Activated naive CD8-positive, alpha-beta T cell treated with anti-CD3 and anti-CD28 coated beads, Interleukin-2, amount 10 ng/mL, durations not matched to agents 7 days and 5 days (primary cell): Measurements from ENCODE around the gene UBE3B. TPM values are rescaled to one million over a fixed set of nuclear protein-coding genes. Genes with fewer than 3 reads are reported as not detected.

Source experiments
- ATAC-seq: fragments of 150-1000 bp; cut with Tn5 transposase; one replicate; pipeline ENCODE4 v1.10.0; 2021; ENCODE audit warnings: low read depth, moderate library complexity
- POLR2A ChIA-PET: fragments of 350-600 bp; sonication (Branson Sonifier 250); formaldehyde crosslinking; loops from one replicate; lab custom pipeline; 2021; ENCODE audit warnings: antibody characterized with exemption; lab: Charles Lee
- DNase-seq: peaks from one replicate; pipeline ENCODE4 v3.0.0; 2021
- H3K27ac Mint-ChIP-seq: one replicate; pipeline ENCODE4 v1.8.0; 2022; ENCODE audit warnings: mild to moderate bottlenecking, mixed read lengths
- H3K27me3 Mint-ChIP-seq: one replicate; pipeline ENCODE4 v1.8.0; 2022; ENCODE audit warnings: mild to moderate bottlenecking, moderate library complexity, mixed read lengths
- H3K36me3 Mint-ChIP-seq: one replicate; pipeline ENCODE4 v1.8.0; 2021; ENCODE audit warnings: mild to moderate bottlenecking, mixed read lengths
- H3K4me1 Mint-ChIP-seq: one replicate; pipeline ENCODE4 v1.8.0; 2021; ENCODE audit warnings: mixed read lengths
- H3K4me3 Mint-ChIP-seq: one replicate; pipeline ENCODE4 v1.8.0; 2022; ENCODE audit warnings: mild to moderate bottlenecking, moderate library complexity, mixed read lengths
- H3K9me3 Mint-ChIP-seq: one replicate; pipeline ENCODE4 v1.8.0; 2021; ENCODE audit warnings: mixed read lengths
- total RNA-seq, 2 experiments: library from RNA; stranded (reverse); gene quantifications; one replicate each; pipeline ENCODE4 v1.2.3, GENCODE V29; 2021

Gene UBE3B
- total RNA-seq, 2 experiments from 2014 or later = 40.0 to 41.7 TPM

DNA sequence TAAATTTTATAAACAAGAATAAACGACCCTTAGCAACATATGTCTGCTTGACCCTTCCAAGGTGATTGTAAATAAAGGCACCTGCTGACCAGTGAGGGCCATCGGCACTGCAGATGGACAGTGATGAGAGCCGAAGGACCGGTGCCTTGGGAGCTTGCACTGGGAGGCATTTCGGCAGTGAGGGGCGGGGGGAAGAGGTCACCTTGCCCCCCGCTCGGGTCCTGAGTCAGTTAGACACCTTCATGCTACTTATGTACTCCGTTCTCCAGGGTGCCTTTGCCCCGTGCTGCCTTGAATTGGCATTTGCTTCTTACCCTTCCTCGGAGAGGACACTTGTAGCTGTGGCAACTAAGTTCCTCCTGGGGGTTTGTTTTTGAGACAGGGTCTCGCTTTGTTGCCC is 72.8 kb downstream of the UBE3B start:
- peaks cover 3% of the 10 kb centered on the region for H3K4me1 Mint-ChIP-seq
- no peaks in the 10 kb centered on the region for H3K9me3 Mint-ChIP-seq
- no peak for ATAC-seq

DNA sequence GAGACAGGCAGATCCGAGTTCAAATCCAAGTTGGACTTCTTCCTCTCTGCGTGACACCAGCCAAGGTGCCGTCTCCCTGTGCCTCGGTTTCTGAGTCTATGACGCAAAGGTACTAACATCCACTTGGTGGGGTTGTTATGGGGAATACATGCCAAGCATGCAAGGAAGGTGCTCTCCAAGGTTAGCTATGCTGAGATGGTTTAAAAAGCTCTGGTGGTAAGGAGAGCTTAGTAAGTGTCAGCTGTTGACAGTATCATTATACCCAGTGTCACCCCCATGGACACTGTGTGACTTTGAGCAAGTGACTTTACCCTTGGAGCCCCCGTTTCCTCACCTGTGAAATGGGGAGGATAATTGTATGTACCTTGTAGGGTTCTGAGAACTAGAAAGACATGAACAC is 73.7 kb downstream of the UBE3B start:
- peaks cover 27% of the 10 kb centered on the region for H3K27me3 Mint-ChIP-seq
- POLR2A ChIA-PET = no interaction called here
- no peaks in the 10 kb centered on the region for H3K9me3 Mint-ChIP-seq

More for the DNA sequence above, 72.8 kb downstream of the UBE3B start:
- POLR2A ChIA-PET = no interaction called here
- Mint-ChIP-seq H3K27ac (no peak overlapping the region), H3K4me3 (no peak overlapping the region), H3K27me3 (peaks cover 27% of the 10 kb centered on the region), H3K36me3 (no peaks in the 10 kb centered on the region)
- DNase-seq = no peak

DNA sequence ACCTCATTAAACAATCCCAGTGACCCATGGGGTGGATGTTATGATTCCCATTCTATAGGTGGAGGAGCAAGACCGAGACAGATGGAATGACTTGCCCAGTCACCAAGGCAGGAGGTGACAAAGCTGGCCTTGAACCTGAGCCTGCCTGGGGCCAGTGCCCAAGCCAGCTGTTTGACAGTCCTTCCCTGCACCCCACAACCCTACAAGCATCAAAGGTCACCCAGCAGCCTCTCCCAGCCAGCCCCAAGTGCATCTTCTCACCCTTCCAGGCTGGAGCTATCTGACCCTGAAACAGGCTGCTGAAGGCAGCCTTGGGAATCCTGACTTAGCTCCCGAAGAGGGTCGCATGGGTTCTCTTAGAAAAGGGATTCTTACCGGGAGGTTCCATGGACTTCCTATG is 75.5 kb downstream of the UBE3B start:
- POLR2A ChIA-PET = no interaction called here
- H3K27ac Mint-ChIP-seq = no peak overlapping the region
- no peaks in the 10 kb centered on the region for H3K9me3 Mint-ChIP-seq

More for the DNA sequence above, 73.7 kb downstream of the UBE3B start:
- Mint-ChIP-seq H3K4me3 (no peak overlapping the region), H3K27ac (no peak overlapping the region), H3K4me1 (peaks cover 1% of the 10 kb centered on the region), H3K36me3 (no peaks in the 10 kb centered on the region)
- DNase-seq (no peak), ATAC-seq (no peak)

DNA sequence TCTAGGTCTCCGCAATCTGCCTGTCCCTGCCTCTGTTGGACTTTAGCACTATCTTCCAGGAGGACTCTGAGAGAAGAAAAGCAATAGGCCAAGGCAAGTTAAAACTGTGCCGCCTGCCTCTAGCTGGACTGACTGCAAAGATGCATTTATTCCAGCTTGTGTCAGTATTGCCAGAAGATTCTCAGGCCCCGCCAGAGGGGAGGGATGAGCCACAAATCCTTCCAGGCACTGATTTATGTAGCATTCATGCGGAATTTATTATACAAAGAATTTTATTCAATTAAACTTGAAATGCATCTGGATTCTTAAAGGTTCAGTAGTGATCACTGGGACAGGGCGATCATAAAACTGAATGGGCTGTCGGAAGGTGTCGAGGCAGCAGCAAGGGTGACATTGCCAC is 76.0 kb downstream of the UBE3B start:
- Mint-ChIP-seq H3K27me3 (peaks cover 18% of the 10 kb centered on the region), H3K4me3 (no peak overlapping the region), H3K9me3 (no peaks in the 10 kb centered on the region), H3K4me1 (peaks cover 1% of the 10 kb centered on the region), H3K36me3 (no peaks in the 10 kb centered on the region), H3K27ac (no peak overlapping the region)
- no peak for ATAC-seq
- DNase-seq = no peak
- POLR2A ChIA-PET = no interaction called here

More for the DNA sequence above, 75.5 kb downstream of the UBE3B start:
- Mint-ChIP-seq H3K27me3 (peaks cover 22% of the 10 kb centered on the region), H3K4me1 (peaks cover 1% of the 10 kb centered on the region), H3K4me3 (no peak overlapping the region), H3K36me3 (no peaks in the 10 kb centered on the region)
- no peak for ATAC-seq
- no peak for DNase-seq

DNA sequence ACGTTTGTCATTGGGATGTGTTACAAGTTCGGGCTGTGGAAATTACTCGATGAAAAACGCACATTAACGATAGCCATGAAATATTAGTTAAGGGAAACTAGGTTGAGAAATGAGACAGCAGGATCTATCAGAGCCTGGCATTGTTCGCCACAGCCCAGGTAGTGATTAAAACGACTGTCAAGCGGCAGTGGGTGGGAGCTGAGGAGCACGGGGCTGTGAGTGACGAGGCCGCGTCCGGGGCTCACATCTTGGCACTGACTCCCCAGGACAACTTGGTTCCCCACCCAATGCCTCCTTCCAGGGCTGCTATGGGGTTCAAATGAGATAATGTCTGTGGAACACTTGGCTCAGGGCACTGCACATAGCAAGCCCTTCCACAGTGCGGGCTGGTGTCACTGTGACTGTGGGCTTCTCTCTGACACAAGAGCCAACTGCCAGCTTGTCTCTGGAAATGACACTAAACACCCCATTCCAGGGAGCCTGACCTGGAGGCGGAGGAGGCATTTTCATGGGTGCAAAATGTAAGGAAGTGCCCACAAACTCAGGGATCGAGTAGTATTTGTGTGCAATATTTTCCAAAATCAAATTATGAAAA is 76.6 kb downstream of the UBE3B start:
- no peaks in the 10 kb centered on the region for H3K9me3 Mint-ChIP-seq
- ATAC-seq = no peak
- no peak overlapping the region for H3K27ac Mint-ChIP-seq
- no peak overlapping the region for H3K4me3 Mint-ChIP-seq
- no peaks in the 10 kb centered on the region for H3K36me3 Mint-ChIP-seq
- peaks cover 13% of the 10 kb centered on the region for H3K27me3 Mint-ChIP-seq
- peaks cover 1% of the 10 kb centered on the region for H3K4me1 Mint-ChIP-seq
- DNase-seq = no peak
- POLR2A ChIA-PET = interaction anchor here (0.9 kb wide), 1 partner anchor 20 kb away, joined by 4 read pairs; the partner anchor contains the start of genes MMAB and MVK

DNA sequence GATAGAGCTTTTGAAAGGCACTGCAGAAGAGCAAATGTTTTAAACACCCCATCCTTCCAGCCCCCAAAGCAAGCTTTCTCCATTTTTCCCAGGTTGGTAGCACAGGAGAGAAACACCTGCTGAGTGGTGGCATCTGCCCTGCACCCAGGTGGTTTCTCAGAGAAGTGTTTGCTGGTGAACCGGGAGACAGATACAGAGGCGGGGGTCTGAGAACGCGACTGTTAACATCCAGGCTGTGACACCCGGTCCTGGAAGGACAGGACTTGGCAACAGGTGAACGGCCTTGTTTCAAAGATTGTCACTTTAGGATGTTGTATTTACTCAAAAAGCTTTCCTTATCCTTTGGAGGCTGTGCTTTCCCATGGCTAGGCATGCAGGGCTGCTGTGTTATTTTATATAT is 77.3 kb downstream of the UBE3B start:
- ATAC-seq = no peak
- no peaks in the 10 kb centered on the region for H3K9me3 Mint-ChIP-seq
- H3K4me1 Mint-ChIP-seq = peaks cover 1% of the 10 kb centered on the region
- H3K4me3 Mint-ChIP-seq = no peak overlapping the region
- H3K27ac Mint-ChIP-seq = no peak overlapping the region
- POLR2A ChIA-PET = interaction anchor here (0.9 kb wide), 1 partner anchor 19 kb away, joined by 4 read pairs; the partner anchor contains the start of genes MMAB and MVK
- DNase-seq = no peak
- no peaks in the 10 kb centered on the region for H3K36me3 Mint-ChIP-seq
- H3K27me3 Mint-ChIP-seq = peaks cover 9% of the 10 kb centered on the region

DNA sequence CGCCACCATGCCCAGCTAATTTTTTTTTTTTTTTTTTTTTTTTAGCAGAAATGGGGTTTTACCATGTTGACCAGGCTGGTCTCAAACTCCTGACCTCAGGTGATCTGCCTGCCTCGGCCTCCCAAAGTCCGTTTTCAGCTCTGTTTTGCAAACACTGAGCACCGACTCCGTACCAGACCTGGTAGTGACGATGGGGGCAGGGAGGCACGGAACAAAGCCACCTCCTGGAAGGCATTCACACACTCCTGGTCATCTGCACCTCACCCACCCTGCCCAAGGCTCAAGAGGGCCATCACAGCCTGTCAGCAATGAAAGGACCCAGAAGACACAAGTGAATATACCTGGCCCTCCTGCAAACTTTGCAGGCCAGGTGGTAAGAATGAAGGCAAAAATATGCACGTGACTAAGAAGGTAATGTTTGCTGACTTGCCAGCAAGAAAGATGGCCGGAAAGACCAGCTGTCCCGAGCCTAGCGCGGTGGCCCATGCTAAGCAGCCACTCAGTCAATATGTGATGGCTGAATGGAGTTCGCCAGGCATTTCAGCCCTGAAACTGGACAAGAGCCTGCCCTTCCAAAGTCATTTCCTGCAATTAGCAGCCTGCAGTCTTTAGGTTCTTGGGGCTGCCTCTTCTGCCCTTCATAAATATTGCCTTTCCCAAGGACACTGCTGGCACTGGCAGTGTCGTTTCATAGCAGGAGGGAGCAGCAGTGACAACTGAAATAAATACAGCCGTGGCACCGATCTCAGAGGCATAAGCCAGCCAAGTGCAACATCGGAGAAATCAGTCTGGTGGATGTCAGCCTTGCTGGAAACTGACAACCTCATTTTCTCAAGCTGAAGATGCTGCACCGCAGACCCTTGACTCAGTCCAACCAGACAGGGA is 78.2 kb downstream of the UBE3B start:
- POLR2A ChIA-PET = no interaction called here

DNA sequence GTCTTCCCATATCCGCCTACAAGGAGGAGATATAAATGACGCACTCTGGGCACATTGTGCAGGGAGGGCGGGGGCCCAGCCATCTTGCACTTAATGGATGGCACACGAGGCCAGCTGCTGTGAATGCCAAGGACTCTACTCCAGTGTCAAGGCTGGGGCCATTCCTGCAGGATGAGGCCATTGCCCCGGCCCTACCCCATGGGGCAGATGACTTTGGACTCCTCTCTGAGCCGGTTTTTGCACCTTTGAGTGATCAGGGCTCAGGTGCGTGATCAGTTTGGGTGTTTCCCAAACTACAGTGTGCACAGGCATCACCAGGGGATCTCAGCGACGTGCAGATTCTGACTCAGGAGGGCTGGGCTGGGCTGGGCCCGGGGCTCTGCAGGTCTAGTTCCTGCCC is 79.8 kb downstream of the UBE3B start:
- Mint-ChIP-seq H3K4me3 (no peak overlapping the region), H3K27ac (no peak overlapping the region), H3K9me3 (peaks cover 5% of the 10 kb centered on the region), H3K36me3 (peaks cover 7% of the 10 kb centered on the region), H3K4me1 (peaks cover 1% of the 10 kb centered on the region), H3K27me3 (peaks cover 3% of the 10 kb centered on the region)
- no peak for ATAC-seq
- DNase-seq = no peak
- POLR2A ChIA-PET = no interaction called here

More for the DNA sequence above, 78.2 kb downstream of the UBE3B start:
- Mint-ChIP-seq H3K4me3 (no peak overlapping the region), H3K9me3 (no peaks in the 10 kb centered on the region), H3K36me3 (no peaks in the 10 kb centered on the region), H3K27me3 (peaks cover 7% of the 10 kb centered on the region), H3K4me1 (peaks cover 1% of the 10 kb centered on the region), H3K27ac (no peak overlapping the region)
- ATAC-seq (no peak), DNase-seq (no peak)

DNA sequence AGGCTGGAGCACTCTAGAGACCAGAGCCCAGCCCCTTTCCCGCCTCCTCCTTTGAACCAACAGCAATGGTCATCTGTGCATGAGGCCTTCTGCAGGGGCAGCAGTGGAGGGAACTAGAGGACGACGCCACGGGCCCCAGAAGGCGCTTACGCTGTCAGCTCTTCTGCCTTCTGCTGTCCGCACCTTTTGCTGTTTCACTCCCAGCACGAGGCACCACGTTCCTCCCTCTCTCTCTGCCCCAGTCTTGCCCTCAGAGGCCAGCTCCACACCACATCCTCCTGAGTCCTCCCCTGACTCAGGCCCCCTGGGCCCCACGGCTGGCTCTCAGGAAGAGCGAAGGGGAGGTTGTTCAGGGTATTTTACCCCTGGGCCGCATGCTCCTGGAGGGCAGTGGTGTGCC is 80.4 kb downstream of the UBE3B start:
- POLR2A ChIA-PET = no interaction called here
- peak overlapping the region; percentile 24 for H3K27ac Mint-ChIP-seq
- no peak overlapping the region for H3K4me3 Mint-ChIP-seq

DNA sequence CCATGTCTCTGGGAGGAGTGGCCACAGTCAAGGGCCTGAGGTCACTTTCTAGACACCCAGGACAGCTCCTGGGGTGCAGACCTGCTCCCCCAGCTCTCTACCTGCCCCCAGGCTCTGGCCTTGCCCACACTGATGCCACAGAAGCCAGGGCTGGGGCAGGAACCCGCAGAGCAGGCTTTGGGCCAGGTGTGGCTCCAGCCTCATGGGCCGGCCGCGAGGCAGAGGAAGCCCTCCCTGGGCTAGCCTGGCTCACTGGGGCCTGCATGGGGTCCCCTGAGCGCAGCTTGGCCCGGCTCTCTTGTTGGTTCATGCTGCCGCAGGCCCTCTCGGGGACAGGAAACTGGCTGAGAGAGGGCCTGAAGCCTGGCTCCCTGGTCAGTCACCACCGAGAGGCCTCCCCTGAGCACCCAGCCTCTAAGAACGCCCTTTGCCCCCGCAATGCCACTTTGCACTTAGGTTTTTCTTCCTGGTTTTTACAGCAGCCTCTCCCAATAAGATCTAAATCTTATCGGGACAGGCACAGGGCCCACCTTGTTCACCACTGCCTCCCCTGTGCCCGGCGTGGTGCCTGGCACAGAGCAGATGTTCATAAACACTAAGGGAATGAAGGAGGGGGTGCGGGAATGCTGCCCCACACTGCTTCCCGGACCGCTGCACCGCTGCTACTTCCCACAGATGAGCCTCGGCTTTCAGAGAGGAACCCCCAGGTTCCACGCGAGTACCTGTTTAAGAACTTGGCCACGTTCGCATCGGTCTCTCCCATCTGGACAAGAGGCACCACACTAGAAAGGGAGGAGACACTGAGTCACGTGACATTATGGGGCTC is 81.2 kb downstream of the UBE3B start:
- POLR2A ChIA-PET = no interaction called here
- no peak overlapping the region for H3K27ac Mint-ChIP-seq
- peaks cover 12% of the 10 kb centered on the region for H3K36me3 Mint-ChIP-seq
- no peaks in the 10 kb centered on the region for H3K27me3 Mint-ChIP-seq
- ATAC-seq (no peak), DNase-seq (no peak)
- peaks cover 9% of the 10 kb centered on the region for H3K9me3 Mint-ChIP-seq
- no peaks in the 10 kb centered on the region for H3K4me1 Mint-ChIP-seq
- no peak overlapping the region for H3K4me3 Mint-ChIP-seq

More for the DNA sequence above, 80.4 kb downstream of the UBE3B start:
- ATAC-seq (no peak), DNase-seq (no peak)
- peaks cover 3% of the 10 kb centered on the region for H3K27me3 Mint-ChIP-seq
- peaks cover 12% of the 10 kb centered on the region for H3K36me3 Mint-ChIP-seq
- peaks cover 9% of the 10 kb centered on the region for H3K9me3 Mint-ChIP-seq
- H3K4me1 Mint-ChIP-seq = no peaks in the 10 kb centered on the region

DNA sequence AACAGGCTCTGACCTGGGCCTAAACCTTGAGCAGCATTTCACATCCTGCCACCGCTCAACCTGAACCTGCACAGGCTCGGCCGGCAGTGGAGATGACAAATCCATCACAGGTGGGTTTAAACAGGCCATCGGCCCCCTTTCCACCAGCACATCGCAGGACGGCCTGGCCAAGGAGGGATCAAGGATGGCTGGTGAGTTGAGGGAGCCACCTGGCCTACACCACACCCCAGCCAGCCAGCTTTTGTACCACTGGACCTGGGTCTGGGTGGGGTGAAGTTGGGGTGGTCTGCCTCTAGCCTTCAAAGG is 81.7 kb downstream of the UBE3B start:
- no peak for DNase-seq
- Mint-ChIP-seq H3K27me3 (no peaks in the 10 kb centered on the region), H3K4me3 (no peak overlapping the region), H3K9me3 (peaks cover 9% of the 10 kb centered on the region), H3K4me1 (no peaks in the 10 kb centered on the region), H3K27ac (no peak overlapping the region), H3K36me3 (peaks cover 15% of the 10 kb centered on the region)
- POLR2A ChIA-PET = no interaction called here
- ATAC-seq = no peak

DNA sequence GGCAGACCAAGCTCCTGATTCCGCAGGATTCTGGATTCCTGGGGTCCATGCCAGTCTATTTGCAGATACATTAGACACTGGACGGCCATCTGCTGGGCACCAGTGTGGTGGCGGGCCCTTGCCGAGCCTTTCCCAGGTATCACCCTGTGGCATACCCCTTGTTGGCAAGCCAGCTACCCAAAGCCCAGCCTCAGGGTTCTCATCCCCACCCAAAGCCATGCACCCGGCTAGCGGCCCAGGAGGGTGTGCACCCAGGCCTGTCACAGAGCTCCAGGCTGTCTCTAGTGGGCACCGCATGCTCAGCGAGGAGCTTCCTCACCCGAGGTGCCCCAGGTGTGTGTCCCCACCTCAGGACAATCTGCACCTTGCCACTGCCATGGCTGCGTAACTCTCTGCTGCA is 82.2 kb downstream of the UBE3B start:
- POLR2A ChIA-PET = no interaction called here
- H3K4me3 Mint-ChIP-seq = no peak overlapping the region
- peaks cover 15% of the 10 kb centered on the region for H3K36me3 Mint-ChIP-seq

More for the DNA sequence above, 82.2 kb downstream of the UBE3B start:
- DNase-seq (no peak), ATAC-seq (no peak)
- Mint-ChIP-seq H3K27me3 (no peaks in the 10 kb centered on the region), H3K4me1 (no peaks in the 10 kb centered on the region), H3K27ac (no peak overlapping the region), H3K9me3 (peaks cover 9% of the 10 kb centered on the region)
